ENCODE data around the gene SPIRE2. TPM values are rescaled to one million over a fixed set of nuclear protein-coding genes. Genes with fewer than 3 reads are reported as not detected.

SPIRE2 gene
- total and polyA plus RNA-seq, 2 of the 13 experiments (the other 11 are each of a cell fraction or from before 2014, with no cell fraction given) = 13.3 to 37.5 TPM

DNA sequence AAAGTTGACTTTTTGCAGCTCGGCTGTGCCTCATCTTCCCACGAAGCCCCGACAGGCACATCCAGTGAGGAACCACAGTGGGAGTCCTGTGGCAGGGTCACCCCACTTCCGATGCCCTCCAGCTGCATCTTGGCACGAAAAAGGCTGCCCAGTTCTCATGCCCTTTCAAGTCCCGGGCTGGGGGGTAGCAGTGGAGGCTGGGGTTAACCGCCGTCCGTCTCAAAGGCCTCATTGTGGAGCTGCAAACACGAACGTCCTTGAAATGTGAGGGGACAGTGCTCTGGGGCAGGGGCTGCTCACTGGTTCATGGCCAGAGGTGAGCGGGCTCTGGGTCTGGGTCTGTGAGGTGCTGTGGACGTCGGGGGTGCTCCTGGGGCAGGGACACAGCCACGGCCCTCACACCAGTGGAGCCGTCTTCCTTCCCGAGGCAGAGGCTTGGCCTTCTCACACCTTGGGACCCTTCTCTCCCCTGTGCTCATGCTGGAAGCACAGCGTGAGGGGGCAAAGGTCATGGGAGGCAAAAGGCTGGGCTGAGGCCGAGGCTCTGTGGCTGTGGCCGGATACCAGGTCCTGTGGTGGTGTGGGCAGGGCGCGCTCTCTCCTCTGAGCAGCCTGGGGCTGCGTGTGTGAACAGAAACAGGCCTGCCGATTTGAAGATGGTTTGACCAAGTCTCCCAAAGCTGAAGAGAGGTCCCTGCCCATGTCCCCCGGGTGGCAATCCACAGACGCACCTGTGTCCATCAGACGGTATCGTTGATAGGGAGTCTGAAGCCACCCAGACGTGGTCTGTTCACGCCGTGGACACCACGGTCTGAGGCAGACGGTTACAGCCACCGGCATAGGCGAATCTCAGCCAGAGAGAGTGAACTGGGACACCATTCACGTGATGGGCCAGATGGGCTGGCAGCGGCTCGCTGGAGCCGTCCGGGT is 87.3 kb downstream of the SPIRE2 start (continued):
- TF ChIP-seq KAT8 (CRISPR knock-in tag; IDR thresholded peaks at IDR 0.05) (peak; percentile 67; the same call in 1 of the 2 replicates), KLF16 (CRISPR knock-in tag; IDR thresholded peaks at IDR 0.05) (peak; percentile 63 to 84; a peak in 2 of 4 replicates), MZF1 (CRISPR knock-in tag; IDR thresholded peaks at IDR 0.05; ENCODE audit: borderline replicate concordance) (no peak), ZFAT (CRISPR knock-in tag; conservative IDR thresholded peaks at IDR 0.05) (peak; percentile 77), CBX1 (IDR thresholded peaks at IDR 0.05; ENCODE audit: low read depth) (no peak), ZNF44 (CRISPR knock-in tag; IDR thresholded peaks at IDR 0.05) (peak; percentile 89), ZNF720 (CRISPR knock-in tag; IDR thresholded peaks at IDR 0.05) (no peak), ZNF3 (CRISPR knock-in tag; IDR thresholded peaks at IDR 0.05) (no peak), SIX4 (CRISPR knock-in tag; IDR thresholded peaks at IDR 0.05) (no peak; the same call in 1 of the 2 replicates), HMG20A (CRISPR knock-in tag; IDR thresholded peaks at IDR 0.05; ENCODE audit: borderline replicate concordance) (peak; percentile 39; the same call in 1 of the 2 replicates), ZNF205 (CRISPR knock-in tag; IDR thresholded peaks at IDR 0.05) (no peak), XRCC5 (optimal IDR thresholded peaks at IDR 0.05; ENCODE audit: low read length) (peak; percentile 88), ZFP62 (CRISPR knock-in tag; IDR thresholded peaks at IDR 0.05) (no peak), ZNF879 (CRISPR knock-in tag; IDR thresholded peaks at IDR 0.05) (no peak), SP2 (CRISPR knock-in tag; IDR thresholded peaks at IDR 0.05) (no peak)
- TF ChIP-seq, protein P1, sequence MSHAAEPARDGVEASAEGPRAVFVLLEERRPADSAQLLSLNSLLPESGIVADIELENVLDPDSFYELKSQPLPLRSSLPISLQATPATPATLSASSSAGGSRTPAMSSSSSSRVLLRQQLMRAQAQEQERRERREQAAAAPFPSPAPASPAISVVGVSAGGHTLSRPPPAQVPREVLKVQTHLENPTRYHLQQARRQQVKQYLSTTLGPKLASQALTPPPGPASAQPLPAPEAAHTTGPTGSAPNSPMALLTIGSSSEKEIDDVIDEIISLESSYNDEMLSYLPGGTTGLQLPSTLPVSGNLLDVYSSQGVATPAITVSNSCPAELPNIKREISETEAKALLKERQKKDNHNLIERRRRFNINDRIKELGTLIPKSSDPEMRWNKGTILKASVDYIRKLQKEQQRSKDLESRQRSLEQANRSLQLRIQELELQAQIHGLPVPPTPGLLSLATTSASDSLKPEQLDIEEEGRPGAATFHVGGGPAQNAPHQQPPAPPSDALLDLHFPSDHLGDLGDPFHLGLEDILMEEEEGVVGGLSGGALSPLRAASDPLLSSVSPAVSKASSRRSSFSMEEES (CRISPR knock-in tag; IDR thresholded peaks at IDR 0.05) = peak; percentile 55; the same call in 1 of the 2 replicates
- TF ChIP-seq, protein P2, sequence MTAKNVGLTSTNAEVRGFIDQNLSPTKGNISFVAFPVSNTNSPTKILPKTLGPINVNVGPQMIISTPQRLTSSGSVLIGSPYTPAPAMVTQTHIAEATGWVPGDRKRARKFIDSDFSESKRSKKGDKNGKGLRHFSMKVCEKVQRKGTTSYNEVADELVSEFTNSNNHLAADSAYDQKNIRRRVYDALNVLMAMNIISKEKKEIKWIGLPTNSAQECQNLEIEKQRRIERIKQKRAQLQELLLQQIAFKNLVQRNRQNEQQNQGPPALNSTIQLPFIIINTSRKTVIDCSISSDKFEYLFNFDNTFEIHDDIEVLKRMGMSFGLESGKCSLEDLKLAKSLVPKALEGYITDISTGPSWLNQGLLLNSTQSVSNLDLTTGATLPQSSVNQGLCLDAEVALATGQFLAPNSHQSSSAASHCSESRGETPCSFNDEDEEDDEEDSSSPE (CRISPR knock-in tag; IDR thresholded peaks at IDR 0.05) = peak; percentile 63; the same call in 1 of the 2 replicates
- TF ChIP-seq, protein P3, sequence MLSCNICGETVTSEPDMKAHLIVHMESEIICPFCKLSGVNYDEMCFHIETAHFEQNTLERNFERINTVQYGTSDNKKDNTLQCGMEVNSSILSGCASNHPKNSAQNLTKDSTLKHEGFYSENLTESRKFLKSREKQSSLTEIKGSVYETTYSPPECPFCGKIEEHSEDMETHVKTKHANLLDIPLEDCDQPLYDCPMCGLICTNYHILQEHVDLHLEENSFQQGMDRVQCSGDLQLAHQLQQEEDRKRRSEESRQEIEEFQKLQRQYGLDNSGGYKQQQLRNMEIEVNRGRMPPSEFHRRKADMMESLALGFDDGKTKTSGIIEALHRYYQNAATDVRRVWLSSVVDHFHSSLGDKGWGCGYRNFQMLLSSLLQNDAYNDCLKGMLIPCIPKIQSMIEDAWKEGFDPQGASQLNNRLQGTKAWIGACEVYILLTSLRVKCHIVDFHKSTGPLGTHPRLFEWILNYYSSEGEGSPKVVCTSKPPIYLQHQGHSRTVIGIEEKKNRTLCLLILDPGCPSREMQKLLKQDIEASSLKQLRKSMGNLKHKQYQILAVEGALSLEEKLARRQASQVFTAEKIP (CRISPR knock-in tag; IDR thresholded peaks at IDR 0.05; ENCODE audit: borderline replicate concordance) = no peak
- TF ChIP-seq, protein P4, sequence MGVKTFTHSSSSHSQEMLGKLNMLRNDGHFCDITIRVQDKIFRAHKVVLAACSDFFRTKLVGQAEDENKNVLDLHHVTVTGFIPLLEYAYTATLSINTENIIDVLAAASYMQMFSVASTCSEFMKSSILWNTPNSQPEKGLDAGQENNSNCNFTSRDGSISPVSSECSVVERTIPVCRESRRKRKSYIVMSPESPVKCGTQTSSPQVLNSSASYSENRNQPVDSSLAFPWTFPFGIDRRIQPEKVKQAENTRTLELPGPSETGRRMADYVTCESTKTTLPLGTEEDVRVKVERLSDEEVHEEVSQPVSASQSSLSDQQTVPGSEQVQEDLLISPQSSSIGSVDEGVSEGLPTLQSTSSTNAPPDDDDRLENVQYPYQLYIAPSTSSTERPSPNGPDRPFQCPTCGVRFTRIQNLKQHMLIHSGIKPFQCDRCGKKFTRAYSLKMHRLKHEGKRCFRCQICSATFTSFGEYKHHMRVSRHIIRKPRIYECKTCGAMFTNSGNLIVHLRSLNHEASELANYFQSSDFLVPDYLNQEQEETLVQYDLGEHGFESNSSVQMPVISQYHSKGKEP (CRISPR knock-in tag; IDR thresholded peaks at IDR 0.05) = no peak; the same call in 1 of the 2 replicates

Data from HepG2 (cell line).